ENCODE data around the gene BARX1.

The BARX1 gene

DNA sequence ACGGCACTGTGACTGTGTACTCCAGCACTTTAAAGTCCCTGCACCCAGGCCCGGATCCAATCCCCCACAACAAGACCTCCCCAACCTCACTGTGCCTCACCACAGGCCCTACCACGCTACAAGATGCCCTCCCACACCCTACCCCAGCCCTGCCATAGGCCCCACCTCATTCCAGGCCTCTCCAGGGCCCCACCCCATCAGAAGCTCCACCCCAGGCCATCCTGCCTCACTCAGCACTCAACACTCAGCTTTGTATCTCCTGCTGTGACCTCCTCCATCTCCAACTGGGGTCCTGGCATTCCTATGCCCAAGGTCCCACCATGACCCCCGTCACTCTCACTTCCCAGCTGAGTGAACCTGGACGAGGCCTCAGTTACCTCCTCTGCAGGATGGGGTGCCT lies 38.8 kb downstream of the BARX1 start:
- DNase-seq: no peak

DNA sequence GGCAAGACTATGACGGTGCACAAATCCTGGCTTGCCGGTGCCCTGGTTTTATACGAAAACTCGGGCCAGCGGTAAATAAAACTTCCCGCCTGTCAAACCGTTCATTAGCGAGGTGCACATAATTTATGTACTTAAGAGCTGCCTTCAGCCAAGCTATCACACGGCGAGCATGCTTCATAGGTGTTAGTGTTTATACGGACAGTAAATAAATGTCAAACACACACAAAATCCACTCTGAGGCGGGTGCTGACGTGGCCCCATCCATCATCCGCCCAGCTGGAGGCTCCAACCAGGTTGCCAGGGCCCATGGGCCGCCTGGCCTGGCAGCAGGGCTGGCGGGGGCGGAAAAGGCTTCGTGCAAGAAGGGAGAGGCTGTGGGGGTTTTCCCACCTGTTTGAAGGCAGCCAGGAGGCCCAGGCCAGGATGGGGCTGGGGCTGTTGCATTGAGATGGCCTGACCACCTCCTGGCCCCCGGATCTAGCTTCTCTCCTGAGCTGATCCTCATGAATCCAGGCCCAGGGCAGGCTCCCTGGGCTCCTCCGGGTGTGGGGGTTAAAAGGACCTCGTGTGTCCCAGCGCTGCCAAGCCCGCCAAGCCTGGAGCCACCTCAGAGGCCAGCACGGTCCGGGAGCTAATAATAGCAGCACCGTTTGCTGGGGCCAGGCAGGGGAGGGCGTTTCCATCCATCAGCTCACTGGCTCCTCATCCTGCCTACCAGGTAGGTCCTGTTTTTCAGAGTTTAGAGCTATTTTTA lies 43.2 kb downstream of the BARX1 start:
- peak; percentile 79 for DNase-seq

GRCh38 chr9:93911136-93911745 lies 43.9 kb downstream of the BARX1 start:
- no peak for DNase-seq

DNA sequence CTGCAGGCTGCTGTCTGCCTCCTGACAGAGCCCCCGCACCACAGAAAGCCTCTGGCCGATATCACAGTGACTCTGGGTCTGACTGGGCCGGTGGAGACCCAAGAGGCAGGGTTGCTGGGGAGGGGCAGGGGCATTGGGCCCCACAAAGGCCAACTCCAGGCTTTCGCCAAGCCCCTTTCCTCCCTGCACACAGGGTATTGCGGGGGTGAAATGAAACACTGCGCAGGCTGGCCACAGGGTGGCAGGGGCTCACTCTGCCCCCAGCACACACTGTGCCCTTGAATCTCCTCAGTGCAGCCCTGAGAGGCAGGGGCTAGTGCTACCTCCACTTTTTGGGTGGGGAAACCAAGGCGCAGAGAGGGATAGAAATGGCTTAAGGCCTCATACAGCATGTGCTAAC lies 44.6 kb downstream of the BARX1 start:
- no peak for DNase-seq

DNA sequence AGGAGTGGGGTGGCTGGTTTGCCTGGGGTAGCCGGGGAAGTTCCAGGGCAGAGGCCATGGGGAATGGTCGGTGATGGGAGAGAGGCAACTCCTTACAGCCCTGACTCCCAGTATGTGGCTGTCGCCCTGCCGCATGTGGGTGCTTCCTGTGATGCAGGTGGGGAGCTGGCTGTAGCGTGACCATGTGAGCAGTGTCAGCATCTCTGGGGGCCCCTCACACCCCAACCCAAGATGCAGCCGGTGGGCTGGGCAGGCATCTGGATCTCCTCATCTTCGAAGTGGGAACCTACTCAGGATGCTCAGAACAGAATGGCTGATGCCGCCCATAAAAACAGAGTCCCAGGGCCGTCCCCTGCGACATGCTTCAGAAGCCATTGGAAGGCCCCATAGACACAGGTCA lies 45.0 kb downstream of the BARX1 start:
- DNase-seq: no peak

GRCh38 chr9:93909242-93909616 lies 45.9 kb downstream of the BARX1 start:
- no peak for DNase-seq

- DNase-seq: peak; percentile 17
Measured at GRCh38 chr9:93908591-93909241, 46.4 kb downstream of the BARX1 start.

- DNase-seq: no peak
Measured at GRCh38 chr9:93907551-93908199, 47.5 kb downstream of the BARX1 start.

- no peak for DNase-seq
Measured at GRCh38 chr9:93906195-93906880, 48.8 kb downstream of the BARX1 start.

- DNase-seq: no peak
Measured at GRCh38 chr9:93905473-93906133, 49.6 kb downstream of the BARX1 start.

DNA sequence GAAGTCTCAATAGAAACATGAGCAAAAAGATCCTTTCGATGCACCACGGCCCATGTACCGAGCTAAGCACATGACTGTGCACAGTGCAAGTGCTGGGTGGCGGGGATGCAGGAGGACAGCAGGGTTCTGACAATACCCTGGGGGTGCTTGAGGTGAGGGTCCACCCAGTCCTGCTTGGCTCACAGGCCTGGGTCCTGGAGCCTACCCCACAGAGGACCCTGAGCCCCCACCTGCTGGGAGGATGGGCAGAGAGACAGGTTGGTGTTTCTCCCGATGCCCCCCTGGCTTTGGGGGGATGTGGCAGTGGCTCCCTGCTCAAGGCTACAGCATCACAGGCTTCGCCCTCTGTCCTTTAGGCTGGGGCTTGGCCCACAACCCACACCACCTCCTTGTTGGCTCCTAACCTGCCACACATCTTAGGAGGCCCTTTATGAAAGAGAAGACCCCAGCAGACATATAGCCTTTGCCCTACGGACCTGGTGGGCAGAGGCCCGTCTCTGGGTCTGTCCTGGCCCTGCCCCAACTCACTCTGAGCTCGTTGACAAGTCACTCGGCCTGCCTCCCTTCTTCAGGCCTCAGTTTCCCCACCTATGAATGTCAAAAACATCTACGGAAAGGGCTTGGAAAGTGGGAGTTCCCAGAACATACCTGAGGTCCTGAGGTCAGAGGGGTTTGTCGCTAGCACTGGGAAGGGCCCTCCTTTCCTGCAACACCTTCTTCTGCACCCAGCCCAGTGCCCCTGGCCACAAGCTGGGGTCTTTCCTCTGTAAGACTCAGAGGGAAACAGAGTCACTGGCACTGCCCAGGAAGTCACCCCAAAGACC lies 50.3 kb downstream of the BARX1 start:
- no peak for DNase-seq

DNA sequence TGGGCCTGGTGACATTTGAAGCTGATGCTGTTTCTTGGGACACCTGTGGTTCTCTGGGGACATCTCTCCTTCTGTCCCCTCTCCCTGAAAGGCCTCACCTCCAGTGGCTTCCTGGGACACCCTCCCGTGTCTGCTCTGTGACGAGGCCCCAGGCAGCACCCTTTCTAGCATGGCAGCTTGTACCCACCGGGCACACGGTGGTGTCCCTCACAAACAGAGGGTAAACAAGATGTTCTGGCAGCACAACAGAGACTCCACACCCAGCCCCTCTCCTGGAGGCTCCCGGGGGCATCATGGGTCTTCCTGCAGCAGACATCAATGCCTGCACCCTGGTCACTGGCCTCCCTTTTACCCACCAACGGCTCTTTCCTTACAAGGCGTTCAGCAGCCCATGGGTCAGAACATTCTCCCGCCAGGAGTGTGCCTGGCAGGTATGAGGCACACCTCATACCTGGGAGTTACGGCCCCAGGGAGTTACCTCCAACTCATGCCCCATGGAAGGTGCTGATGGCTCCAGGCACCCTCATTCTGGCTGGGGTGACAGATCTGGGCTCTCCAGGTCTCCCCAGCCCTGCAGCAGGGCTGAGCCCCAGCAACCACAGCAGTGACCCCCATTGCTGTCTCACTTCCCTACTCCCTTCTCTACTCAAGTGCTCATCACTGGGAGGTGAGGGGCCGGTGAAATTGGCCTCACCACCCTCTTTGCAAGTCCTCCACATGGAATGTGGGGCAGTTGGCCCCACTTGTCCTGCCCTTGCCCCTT lies 51.1 kb downstream of the BARX1 start:
- no peak for DNase-seq

DNA sequence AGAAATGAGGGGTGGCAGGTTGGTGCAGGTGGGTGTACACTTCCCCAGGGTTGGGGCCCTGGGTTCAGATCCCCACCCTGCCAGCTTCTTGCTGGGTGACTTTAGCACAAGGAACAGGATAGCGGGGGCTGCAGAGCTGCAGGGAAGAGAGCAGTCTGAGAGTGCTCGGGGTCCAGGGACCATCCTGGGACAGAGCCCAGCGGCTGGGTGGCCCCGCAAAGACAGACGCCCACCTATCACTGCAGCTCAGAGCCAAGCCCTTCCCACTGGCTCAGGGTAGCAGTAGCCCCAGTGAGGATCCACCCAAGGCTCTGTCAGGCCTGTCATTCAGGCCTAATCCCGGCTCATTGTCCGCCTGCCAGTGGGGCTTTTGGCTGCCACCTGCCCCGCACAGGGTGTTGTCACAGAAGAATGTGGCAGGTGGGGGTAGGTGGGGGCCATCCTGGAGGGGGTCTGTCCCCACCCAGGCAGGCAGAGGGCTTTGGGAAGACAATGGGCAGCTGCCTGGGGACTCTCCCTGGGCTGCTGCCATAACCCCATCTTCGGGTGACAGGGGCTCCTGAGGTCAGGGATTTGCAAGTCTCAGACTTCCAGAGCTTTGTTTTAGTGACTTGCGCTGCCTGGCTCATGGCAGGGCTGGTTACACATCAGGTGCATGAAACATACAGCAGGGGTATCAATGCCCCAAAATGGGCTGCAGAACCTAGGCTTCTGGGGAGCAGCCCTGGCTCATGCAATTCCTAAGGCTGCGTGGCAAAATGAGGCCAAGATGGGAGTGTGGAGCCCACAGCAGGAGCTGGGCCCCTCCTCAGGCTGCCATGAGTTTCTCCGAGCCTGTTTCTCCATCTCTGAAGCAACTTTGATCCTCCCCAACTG lies 52.1 kb downstream of the BARX1 start:
- DNase-seq: no peak

GRCh38 chr9:93902051-93902779 lies 52.9 kb downstream of the BARX1 start:
- no peak for DNase-seq

All from COR-L47 (cell line).